GM19438 (cell line): ENCODE results near the gene NRSN2.
"Not testable (repeated sequence)": the region's sequence is repeated elsewhere in the genome, so short reads cannot be mapped to it uniquely, and the experiment has no call there.

ENCODE experiments used
- ATAC-seq: cut with Tn5 transposase; IDR thresholded peaks from one replicate; pipeline ENCODE4 v1.9.1; 2021; ENCODE audit warnings: low read depth; ENCODE audit not compliant: unreplicated experiment

The NRSN2 gene

GRCh38 chr20:324177-325044 lies 22.5 kb upstream of the NRSN2 start:
- peak; percentile 48 for ATAC-seq

GRCh38 chr20:325045-325888 lies 21.6 kb upstream of the NRSN2 start, which contains the start of gene SOX12:
TSS of gene SOX12 (plus strand) at chr20:325552. CDS start at chr20:325925, 373 bp downstream.
- peak; percentile 68 for ATAC-seq

- peak; percentile 9 for ATAC-seq
Measured at GRCh38 chr20:325889-326644, 20.8 kb upstream of the NRSN2 start.

DNA sequence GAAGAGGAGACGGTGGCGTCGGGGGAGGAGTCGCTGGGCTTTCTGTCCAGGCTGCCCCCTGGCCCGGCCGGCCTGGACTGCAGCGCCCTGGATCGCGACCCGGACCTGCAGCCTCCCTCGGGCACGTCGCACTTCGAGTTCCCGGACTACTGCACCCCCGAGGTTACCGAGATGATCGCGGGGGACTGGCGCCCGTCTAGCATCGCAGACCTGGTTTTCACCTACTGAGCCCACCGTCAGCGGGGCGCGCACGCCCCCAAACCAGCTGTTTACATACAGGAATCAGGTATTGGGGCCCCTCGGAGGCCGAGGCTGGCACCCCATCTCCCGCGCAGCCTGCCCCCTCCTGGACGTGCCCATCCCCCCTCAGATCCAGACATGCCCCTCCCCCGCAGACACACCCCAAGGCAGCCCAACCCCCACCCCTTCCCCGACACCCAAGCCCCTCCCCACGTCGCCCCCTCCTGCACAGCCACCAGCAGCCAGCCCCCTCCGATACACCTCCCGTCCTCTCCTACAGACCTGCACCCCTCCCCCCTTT lies 20.2 kb upstream of the NRSN2 start:
- no peak for ATAC-seq

DNA sequence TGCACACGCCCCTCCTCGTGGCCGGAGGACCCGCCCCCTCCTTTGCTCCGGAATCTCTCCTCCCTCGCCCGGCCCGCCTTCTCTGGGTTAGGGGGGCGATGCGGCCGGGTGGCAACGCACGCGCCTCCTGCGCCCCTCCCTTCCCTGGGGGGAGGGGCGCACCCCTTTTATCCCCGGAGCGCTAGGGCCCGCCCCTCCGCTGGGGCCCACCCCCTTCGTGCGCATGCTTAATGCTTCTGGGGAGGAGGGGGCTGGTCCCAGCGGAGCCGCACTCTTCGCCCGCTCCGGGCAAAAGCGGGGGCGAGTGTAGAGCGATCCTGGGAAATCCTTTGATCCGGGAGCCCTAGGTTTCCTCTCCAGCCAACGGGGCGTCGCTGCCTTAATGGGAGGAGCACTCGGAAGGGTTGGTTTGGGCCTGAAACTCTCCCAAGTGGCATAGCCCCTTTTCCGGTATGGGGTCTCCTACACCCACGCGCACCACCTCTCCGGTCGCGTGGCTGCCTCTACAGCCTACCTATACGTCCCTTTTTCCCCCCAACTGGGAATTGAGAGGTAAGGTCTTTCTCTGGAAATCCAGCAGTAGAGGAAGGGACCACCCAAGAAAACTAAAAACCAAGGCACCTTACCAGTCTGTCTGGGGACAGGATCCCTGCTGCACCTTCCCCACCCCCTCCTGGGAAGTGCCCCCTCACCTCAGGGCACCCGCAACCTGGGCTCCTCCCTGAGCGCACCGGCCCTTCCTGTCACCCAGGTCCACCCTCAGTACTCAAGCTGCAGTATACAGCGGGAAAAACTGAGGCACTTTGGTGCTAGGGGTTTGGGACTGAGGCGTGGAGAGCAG lies 19.5 kb upstream of the NRSN2 start:
- no peak for ATAC-seq

GRCh38 chr20:328027-328974 lies 18.6 kb upstream of the NRSN2 start:
- ATAC-seq = no peak

- no peak for ATAC-seq
Measured at GRCh38 chr20:328975-329695, 17.8 kb upstream of the NRSN2 start.

DNA sequence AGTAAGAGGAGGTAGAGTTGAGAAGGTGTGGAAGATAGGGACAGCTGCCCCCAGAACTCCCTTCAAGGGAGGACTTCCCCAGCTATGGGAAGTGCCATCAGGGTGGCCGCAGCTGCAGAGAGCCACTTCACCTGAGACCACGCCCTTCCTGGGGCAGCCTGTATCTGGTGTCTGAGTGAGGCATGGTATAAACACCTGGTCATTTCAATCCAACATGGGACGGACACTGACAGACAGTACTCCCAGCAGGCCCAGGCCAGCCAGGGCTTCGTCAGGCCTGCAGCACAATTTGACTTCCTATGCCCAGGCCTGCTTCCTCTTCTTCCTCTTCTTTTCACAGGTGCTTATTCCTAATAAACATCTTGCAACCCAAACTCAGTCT lies 17.1 kb upstream of the NRSN2 start:
- ATAC-seq = no peak

DNA sequence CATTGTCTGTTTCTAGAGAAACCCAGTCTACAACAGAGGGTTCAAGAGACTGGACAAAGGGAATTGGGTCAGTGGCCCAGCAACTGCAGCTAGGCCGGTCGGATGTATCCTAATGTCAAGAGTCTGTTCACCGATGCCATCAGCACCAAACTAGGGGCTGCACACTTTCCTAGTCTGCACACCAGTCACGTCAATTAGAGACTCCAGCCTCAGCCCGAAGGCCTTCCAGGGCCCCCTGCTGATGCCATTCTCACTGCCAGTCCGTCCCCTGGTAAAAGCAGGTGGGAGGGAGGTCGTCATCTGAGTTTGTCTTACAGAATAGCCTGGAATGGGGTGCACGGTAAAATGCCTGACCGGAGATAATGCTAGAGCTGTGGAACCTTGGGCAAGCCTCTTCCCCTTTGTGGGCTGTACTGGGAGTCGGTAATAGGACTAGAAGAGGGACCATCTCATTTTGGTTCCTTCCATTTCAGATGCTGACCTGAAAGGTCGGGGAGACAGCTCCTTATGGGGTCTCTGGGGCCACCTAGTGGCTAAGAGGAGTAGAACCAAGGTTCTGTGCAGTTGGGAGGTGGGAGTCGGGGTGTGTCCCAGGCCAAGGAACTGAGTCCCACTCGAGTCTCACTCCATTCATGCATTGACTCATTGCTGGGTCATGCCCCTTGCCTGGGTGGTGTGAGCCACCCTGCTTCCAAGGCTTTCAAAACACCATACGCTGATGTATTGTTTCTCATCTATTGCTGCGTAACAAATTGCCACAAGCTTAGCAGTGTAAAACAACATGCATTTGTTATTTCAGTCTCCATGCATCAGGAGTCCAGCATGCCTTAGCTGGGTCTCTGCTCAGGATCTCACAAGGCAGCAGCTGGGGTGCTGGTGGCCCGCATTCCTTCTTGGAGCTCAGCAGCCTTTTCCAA lies 16.4 kb upstream of the NRSN2 start:
- no peak for ATAC-seq

GRCh38 chr20:334578-334977 lies 12.3 kb upstream of the NRSN2 start:
- ATAC-seq = no peak

DNA sequence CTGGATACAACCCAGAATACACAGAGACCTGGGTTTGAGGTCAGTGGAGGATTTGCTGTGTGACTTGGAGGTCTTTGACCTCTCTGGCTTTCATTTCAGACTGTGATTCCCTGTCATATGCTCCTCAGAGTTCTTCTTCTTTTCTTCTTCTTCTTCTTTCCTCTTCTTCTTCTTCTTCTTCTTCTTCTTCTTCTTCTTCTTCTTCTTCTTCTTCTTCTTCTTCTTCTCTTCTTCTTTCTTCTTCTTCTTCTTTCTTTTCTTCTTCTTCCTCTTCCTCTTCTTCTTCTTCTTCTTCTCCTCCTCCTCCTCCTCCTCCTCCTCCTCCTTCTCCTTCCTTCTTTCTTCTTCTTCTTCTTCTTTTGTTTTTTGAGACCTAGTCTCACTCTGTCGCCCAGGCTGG lies 10.9 kb upstream of the NRSN2 start:
- ATAC-seq = not testable (repeated sequence)

DNA sequence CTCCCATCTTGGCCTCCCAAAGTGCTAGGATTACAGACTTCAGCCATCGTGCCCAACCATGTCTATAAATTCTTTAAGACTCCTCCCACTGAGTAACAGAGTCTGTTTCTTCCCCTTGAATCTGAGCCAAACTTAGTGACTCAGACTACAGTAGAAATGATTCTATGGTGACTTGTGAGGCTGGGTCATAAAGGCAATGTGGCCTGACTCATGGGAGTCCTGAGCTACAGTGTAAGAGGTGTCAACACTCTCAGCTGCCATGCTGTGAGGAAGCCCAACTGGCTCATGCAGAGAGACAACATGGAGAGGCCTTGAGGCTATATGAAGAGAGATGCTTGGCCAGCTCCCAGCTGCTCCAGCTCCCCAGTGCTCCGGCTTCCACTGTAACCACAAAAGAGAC lies 5.2 kb upstream of the NRSN2 start:
- ATAC-seq = no peak

- no peak for ATAC-seq
Measured at GRCh38 chr20:343107-343506, 3.8 kb upstream of the NRSN2 start.

DNA sequence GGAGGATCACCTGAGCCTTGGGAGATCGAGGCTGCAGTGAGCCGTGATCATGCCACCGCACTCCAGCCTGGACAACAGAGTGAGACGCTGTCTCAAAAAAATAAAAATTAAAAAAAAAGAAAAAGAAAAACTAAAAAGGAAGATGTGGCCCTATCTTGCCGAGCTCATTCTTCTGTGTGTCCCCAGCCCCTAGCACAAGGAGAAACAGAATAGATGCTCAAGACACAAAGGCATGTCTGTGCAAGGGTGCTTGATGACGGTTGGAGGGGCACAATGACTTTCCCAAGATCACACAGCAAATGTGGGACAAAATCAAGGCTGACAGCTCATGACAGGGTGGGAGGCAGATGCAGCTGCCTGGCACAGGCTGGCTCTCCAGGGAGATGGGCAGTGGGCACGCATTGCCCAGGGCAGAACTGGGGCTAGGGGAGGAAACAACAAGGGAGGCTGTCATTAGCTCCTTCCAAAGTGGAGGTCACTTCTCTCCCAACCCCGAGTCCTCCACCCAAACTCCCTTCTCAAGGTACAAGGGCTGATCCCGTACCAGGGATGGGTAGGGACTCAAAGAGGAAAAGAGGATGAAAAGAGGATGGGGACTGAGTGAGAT lies 775 bp upstream of the NRSN2 start:
- no peak for ATAC-seq

- no peak for ATAC-seq
Measured at GRCh38 chr20:347317-347639, 367 bp downstream of the NRSN2 start.

- ATAC-seq = peak; percentile 72
Measured at GRCh38 chr20:347640-348484, 951 bp downstream of the NRSN2 start.
